ENCODE measurements around the gene SLC13A4. TPM values are rescaled to one million over a fixed set of nuclear protein-coding genes. Genes with fewer than 3 reads are reported as not detected.
A peak's percentile ranks its signal among the peaks of the same experiment; 100 is the strongest.

Gene SLC13A4
- total and polyA plus RNA-seq, 2 donors (not counting 3 experiments of a cell fraction or from before 2014, with no cell fraction given) = not detected

GRCh38 chr7:135706858-135707569, 21.0 kb downstream of the SLC13A4 start:
- H3K4me3 ChIP-seq (replicated peaks in 1 of 3; ENCODE audit: insufficient read depth in 1 of 3, low read depth in 1 of 3, low read length in 3 of 3) = no peak overlapping the region
- H3K9ac ChIP-seq (replicated peaks; ENCODE audit: extremely low read depth, insufficient read depth, low read length) = no peak overlapping the region
- peaks cover 6% of the 10 kb centered on the region for H3K4me1 ChIP-seq (ENCODE audit: control insufficient read depth, extremely low read depth, insufficient read depth, low read length)
- TF ChIP-seq EZH2 (IDR thresholded peaks at IDR 0.05; ENCODE audit: borderline replicate concordance, low read depth, low read length, severe bottlenecking) (no peak), FOS (IDR thresholded peaks at IDR 0.05; ENCODE audit: borderline replicate concordance, insufficient read depth, low read length) (peak; percentile 24)
- TF ChIP-seq, protein P1, sequence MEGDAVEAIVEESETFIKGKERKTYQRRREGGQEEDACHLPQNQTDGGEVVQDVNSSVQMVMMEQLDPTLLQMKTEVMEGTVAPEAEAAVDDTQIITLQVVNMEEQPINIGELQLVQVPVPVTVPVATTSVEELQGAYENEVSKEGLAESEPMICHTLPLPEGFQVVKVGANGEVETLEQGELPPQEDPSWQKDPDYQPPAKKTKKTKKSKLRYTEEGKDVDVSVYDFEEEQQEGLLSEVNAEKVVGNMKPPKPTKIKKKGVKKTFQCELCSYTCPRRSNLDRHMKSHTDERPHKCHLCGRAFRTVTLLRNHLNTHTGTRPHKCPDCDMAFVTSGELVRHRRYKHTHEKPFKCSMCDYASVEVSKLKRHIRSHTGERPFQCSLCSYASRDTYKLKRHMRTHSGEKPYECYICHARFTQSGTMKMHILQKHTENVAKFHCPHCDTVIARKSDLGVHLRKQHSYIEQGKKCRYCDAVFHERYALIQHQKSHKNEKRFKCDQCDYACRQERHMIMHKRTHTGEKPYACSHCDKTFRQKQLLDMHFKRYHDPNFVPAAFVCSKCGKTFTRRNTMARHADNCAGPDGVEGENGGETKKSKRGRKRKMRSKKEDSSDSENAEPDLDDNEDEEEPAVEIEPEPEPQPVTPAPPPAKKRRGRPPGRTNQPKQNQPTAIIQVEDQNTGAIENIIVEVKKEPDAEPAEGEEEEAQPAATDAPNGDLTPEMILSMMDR (IDR thresholded peaks at IDR 0.05; ENCODE audit: extremely low read depth in 1 of 2, insufficient read depth in 1 of 2, low read depth in 1 of 2, low read length in 2 of 2) = no peak
- H4K20me1 ChIP-seq (replicated peaks; ENCODE audit: control insufficient read depth, extremely low read depth, insufficient read depth, low read length) = no peaks in the 10 kb centered on the region
- POLR2A ChIA-PET = no interaction called here
- no peaks in the 10 kb centered on the region for H3K9me1 ChIP-seq (replicated peaks; ENCODE audit: control insufficient read depth, extremely low read depth, insufficient read depth, low read length)
- dilution Hi-C loops (cut with MboI; ENCODE audit: extremely low pct_ligation_motif_present, low sequenced_read_pairs) = no loop called here
- FAIRE-seq = no peak
- H3K9me3 ChIP-seq (replicated peaks; ENCODE audit: control insufficient read depth, insufficient read depth, low read length) = no peaks in the 10 kb centered on the region
- no peaks in the 10 kb centered on the region for H3K79me2 ChIP-seq (ENCODE audit: control insufficient read depth, insufficient read depth, low read length)
- CTCF ChIA-PET = interaction anchor here (2.1 kb wide), 1 partner anchor 34 kb away, joined by 7 read pairs; no protein-coding TSS in a partner anchor
- no peak overlapping the region for H3K4me2 ChIP-seq (ENCODE audit: insufficient read depth, low read length)
- intact Hi-C loops (cut with micrococcal nuclease) = no loop called here
- DNase-seq (ENCODE audit: low read depth, low spot score) = no peak
- H3K36me3 ChIP-seq (ENCODE audit: control insufficient read depth in 2 of 2, extremely low read depth in 1 of 2, insufficient read depth in 2 of 2, low read length in 2 of 2) = no peaks in the 10 kb centered on the region
- H2AFZ ChIP-seq (ENCODE audit: low read depth, low read length) = peak overlapping the region; percentile 19
- H3K27ac ChIP-seq (ENCODE audit: insufficient read depth, low read depth, low read length) = no peak overlapping the region
- no peaks in the 10 kb centered on the region for H3K27me3 ChIP-seq (ENCODE audit: control insufficient read depth in 2 of 2, insufficient read depth in 2 of 2, low read length in 2 of 2)
- BruUV-seq (replicated peaks) = no TSS peak
